NCI-H2081 (cell line): ENCODE measurements around the gene KBTBD8.
A peak's percentile ranks its signal among the peaks of the same experiment; 100 is the strongest.

Experiments
- DNase-seq, 2 experiments: peaks; one replicate each; lab custom pipeline; 2025; lab: John Stamatoyannopoulos, UW

KBTBD8 gene

GRCh38 chr3:66997560-66998112, 471 bp upstream of the KBTBD8 start:
- no peak for DNase-seq

DNA sequence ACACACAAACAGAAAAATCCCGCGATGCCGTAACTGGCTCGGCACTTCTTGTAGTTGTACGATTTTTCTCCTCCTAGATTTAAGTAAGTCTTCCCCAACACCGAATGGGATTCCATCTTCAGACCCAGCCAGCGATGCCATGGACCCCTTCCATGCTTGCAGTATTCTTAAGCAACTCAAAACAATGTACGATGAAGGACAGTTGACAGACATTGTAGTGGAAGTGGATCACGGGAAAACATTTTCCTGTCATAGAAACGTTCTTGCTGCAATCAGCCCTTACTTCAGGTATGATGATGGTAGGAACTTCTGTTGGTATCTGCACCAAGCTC, 763 bp downstream of the KBTBD8 start:
- DNase-seq: no peak

- DNase-seq: no peak
Measured at GRCh38 chr3:67000009-67000408, 1.9 kb downstream of the KBTBD8 start.

DNA sequence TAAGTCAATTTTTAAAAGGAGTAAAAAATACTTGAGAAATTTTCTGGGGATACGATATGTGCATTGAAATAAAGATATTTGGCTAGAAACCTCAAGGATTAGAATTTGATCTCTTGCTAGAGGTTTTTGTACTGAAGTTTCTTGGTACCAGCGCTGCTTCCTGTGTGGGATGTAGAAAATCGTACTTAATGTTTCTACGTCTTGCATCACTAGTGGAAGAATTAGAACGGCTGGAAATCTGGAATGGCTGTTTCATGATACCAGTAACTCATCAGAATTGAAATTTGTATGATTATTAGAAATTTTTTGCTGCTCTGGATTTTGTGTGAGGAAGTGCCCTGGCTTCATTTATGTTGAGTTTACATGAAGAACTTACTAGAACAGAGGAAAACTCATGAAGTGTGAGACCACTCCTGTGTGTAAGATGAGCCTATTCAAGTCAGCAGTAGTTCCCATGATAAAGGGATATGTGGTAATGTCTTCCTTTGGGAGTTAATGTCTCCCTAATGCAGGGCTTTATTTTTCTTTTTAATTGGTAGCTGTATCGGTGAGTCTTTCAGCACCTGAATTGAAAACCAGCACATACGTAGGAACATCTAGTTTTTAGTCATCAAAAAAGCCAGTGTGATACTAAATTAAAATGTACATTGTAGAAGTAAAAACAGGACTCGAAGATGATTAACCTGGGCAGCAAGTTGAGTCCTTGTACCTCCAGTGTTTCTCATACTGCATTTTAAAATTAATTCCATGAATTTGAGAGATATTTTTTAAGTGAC, 3.2 kb downstream of the KBTBD8 start:
- DNase-seq: no peak

DNA sequence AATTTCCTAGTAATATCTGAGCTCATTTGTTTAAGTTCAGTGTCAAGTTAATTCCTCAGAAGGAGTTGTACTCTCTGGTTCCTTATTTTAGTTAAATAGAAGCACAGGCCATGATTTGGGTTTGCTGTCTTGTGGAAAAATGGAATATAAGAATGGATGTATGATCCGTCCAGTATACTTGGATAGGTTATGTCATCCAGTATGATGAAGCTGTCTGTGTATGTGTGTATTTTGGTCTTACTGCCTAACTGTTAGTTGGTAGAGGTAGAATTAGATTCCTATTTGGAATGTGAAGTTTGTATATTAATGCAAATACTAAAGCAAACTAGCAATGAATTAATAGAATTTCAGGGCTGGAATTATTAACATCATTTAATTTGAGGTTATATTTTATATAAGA, 7.9 kb downstream of the KBTBD8 start:
- DNase-seq: no peak

GRCh38 chr3:67006460-67006859, 8.4 kb downstream of the KBTBD8 start:
- no peak for DNase-seq

DNA sequence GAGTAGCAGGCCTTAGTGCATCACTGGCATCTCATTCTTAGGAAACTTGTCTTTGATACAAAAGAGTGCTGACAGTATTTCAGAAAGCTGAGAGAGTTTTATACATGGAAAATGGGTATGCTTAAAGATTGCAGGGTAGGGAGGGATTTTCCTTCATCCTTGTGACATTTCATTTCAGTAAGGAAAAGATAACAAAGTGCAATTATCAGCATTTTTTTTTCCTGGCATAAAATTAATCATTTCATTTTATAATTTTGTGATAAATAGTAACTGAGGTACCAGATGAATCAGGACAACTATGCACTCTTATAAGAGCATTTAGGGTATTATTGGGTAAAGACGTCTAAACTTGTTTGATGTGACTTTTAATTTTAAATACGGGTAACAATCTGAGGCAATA, 10.3 kb downstream of the KBTBD8 start:
- DNase-seq: no peak

DNA sequence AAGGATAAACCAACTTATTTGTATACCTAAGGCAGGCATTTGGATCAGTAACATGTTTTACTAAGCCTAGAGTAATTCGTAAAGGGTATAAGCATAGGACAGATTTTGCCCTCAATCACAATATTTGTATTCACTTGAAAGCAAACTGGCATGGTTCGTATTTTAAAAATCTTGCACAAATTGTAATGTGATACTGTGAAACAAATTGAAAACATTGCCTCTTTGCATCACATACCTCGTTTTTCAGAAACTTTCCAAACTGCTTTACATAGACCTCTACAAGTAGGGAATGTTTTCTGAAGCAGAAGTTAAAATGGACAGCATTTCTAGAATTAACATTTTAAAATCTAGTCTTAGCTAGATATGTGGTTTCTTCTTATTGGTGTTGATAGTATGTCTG, 11.6 kb downstream of the KBTBD8 start:
- DNase-seq: no peak

DNA sequence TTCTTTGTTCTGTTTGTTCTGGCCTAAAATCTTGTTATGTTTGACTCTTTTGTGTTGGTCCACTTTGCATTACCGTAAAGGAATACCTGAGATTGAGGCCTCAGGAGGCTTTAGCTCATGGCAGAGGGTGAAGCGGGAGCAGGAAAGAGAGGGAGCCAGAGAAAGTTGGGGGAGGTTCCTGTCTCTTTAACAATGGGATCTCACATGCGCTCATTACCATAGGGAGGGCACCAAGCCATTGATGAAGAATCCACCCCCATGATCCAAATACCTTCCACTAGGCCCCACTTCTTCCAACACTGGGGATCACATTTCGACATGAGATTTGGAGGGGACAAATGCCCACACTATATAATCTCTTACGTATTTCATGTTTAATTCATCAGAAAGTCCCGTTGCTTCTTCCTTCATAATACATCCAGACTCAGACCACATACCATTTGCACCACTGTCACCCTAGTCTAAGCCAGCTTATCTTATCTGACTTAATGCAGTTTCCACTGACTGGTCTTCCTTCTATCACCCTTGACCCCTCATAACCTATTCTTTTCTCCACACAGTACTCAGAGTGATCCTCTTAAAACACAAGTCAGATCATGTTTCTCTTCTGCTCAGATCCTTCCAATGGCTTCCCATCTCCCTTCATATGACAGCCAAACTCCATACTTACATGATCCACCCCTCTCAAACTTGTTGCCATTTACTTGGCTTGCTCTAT, 13.5 kb downstream of the KBTBD8 start:
- no peak for DNase-seq

DNA sequence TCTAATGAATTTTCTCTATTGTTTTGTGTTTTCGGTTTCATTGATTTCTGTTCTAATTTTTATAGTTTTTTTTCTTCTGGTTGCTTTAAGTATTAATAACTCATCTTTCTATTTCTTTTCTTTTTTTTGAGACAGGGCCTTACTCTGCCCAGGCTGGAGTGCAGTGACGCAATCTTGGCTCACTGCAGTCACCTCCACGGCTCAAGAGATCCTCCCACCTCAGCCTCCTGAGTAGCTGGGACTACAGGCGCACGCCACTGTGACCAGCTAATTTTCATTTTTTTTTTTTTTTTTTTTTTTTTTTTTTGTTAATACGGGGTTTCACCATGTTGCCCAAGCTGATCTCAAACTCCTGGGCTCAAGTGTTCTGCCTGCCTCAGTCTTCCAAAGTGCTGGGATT, 14.5 kb downstream of the KBTBD8 start:
- DNase-seq: no peak

DNA sequence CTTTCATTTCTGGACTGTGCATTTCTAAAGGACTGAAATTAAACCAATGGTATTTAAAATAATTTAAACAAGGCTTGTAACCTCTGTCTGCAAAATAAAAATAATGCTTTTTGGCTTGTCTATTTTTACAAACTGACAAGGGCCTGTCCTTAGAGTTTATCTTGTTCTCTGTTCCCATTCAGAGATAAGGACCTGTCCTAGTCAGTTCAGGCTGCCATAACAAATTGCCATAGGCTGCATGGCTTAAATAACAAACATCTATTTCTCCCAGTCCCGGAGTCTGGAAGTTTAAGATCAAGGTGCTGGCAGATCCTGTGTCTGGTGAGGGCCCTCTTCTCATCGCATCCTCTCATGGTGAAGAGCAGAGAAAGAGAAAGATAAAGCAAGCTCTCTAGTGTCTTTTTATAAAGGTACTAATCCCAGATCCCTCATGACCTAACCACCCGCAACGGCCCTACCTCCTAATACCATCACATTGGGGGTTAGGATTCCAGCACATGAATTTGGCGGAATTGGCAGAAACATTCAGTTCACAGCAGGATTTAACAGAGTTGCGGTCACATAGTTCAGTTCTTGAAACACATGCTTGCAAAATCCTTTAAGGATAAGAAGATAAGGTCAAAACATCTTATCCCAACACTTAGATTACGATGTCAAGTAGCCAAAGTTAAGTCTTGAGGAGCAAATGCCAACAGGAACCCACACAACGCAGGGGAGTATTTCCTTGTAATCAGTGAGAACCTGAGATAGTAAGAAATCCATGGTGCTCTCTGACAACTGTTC, 17.8 kb downstream of the KBTBD8 start:
- no peak for DNase-seq

- no peak for DNase-seq
Measured at GRCh38 chr3:67016522-67017080, 18.5 kb downstream of the KBTBD8 start.

DNA sequence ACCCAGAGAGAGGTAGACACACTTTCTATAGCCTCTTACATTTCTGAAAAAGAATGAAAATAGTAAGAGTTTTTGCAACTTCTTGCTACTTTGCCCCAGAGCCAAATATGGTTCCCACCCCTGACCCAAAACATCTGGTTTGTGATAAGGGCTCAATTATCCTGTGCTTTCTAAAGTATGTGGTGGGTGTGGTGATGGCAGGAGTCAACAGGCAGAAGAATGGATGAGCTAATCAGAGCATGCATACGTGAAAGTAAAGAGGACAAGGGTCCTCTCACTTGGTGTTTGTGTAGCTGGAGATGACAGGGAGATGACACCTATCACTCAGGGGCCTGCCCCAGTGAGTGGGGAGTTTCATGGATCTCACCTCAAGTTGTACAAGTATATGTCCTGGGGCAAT, 19.1 kb downstream of the KBTBD8 start:
- no peak for DNase-seq

- no peak for DNase-seq
Measured at GRCh38 chr3:67018105-67018788, 20.1 kb downstream of the KBTBD8 start.

DNA sequence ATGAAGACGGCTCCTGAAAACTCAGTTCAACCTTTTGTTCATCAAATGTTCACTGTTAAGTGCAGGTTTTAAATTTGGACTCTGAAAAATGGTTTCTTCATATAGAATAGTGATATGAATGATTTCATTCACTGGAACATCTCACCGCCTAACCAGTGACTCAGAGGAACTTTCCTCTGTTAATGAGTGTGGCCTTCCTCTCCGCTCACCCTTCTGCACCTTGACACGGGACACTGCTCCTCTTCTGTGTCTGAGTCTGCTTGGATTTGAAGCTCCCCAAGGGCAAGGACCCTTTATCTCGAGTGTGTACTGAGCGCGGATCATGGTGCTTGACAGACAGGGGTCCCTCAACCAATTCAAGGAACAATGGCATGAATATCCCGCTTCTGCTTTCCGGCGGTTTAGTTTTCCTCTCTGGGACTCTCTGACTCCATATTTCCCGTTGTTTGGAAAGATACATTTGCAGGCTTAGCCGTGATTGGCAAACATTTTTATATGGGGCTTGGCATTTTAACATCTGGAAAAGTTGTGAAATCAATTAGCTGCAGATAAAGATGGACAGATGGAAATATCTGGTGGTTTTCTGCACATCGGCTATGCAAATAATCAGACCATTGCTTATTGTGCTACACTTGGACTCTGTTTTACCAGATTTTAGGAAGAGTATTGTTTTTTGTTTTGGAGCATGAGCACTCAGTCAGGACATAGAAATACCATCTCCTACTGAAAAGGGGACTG, 20.9 kb downstream of the KBTBD8 start:
- no peak for DNase-seq

- no peak for DNase-seq
Measured at GRCh38 chr3:67028001-67028784, 30.1 kb downstream of the KBTBD8 start.

DNA sequence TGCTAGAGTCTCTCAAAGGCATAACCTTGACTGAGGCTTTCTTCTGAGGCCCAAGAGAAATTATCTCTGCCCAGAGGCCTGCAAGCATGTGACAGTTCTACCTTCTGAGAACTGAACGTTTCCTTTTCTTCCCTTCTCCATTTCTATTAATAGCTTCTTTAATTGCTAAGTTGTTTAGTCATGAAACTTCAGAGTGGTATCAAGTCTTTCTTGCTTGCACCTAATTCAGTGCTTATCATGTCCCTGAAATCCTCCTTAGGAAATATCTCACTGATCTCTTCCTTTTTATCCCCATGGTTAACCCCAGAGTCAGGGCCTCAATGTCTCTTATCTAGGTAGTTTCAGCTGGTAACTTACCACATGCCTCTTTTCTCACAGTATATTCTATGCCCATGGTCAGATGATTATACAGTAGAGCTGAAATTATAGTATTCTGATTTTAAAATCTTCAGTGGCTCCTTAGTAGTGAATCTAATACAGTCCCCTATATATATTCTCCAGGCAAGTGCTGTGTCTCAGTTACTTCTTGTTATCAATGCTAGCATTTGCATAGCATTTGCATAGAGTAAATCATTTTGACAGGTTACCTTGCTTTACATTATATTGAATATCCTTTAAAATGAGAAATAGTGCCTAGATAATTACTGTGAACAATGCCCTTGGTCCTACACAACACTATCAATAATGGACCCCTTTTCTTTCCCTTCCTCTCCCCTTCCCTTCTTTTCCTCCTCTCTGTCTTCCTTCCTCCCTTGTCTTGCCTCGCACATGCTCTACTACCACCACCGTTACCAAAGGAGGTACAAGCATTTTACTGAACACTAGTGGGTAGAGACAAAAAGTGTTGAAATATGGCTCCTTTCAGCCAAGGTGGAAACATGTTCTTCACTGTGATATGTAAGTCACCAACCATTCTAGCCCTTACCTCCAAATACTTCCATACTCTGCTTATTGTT, 33.0 kb downstream of the KBTBD8 start:
- DNase-seq: no peak

- peak in 1 of 2 experiments; percentile 9 for DNase-seq
Measured at GRCh38 chr3:67031986-67032385, 33.9 kb downstream of the KBTBD8 start.

DNA sequence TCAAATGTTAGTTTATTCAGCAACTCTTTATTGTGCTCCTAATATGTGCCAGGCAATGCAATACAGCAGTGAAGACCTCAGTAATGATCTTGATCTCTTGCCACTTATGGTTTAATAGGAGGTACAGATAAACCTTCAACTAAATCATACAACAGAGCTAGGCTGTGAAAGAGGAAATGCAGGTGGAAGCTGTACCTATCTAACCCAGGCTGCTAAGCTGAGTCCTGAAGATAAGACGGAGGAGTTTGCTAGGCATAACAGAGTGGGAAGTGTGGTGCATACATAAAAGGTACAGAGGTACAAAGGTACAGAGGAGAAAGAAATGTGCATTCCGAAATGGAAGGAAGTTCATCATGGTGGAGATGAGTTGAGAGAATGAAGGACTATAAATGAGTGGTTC, 35.0 kb downstream of the KBTBD8 start:
- DNase-seq: no peak
